Upper lobe of left lung (tissue), 6 donors: ENCODE measurements around the gene RNF150. TPM values are rescaled to one million over a fixed set of nuclear protein-coding genes. Genes with fewer than 3 reads are reported as not detected.

Experiments used
- ATAC-seq, 2 donors: fragments of 200-7000 bp; cut with Tn5 transposase; one replicate each; pipeline ENCODE4 v1.9.1; 2022; ENCODE audit warnings: mild to moderate bottlenecking in 2 of 2, moderate library complexity in 2 of 2; ENCODE audit not compliant: low FRiP score in 2 of 2
- DNase-seq, 2 donors: peaks; one replicate each; pipeline ENCODE4 v3.0.0-alpha.2; 2019 to 2020
- H3K27ac ChIP-seq, 4 donors: fragments of 200-600 bp; sonication (generic); one replicate each; pipeline ENCODE4 v1.5.1; 2016 to 2019
- H3K27me3 ChIP-seq, 4 donors: fragments of 200-600 bp; sonication (generic); one replicate each; pipeline ENCODE4 v1.5.1; 2017 to 2019
- H3K36me3 ChIP-seq, 4 donors: fragments of 200-600 bp; sonication (generic); one replicate each; pipeline ENCODE4 v1.5.1; 2016 to 2019
- H3K4me1 ChIP-seq, 4 donors: fragments of 200-600 bp; sonication (generic); one replicate each; pipeline ENCODE4 v1.5.1; 2018 to 2019
- H3K4me3 ChIP-seq, 4 donors: fragments of 200-600 bp; sonication (generic); one replicate each; pipeline ENCODE4 v1.5.1; 2017 to 2019; ENCODE audit warnings: mild to moderate bottlenecking in 2 of 4, moderate library complexity in 1 of 4
- H3K9me3 ChIP-seq, 4 donors: fragments of 200-600 bp; sonication (generic); one replicate each; pipeline ENCODE4 v1.5.1; 2018 to 2019
- EP300 ChIP-seq, 4 donors: sonication (generic); formaldehyde crosslinking; IDR thresholded peaks; one replicate each; pipeline ENCODE4 v1.5.1; 2017; ENCODE audit warnings: antibody characterized with exemption in 4 of 4, control low read depth in 2 of 4
- POLR2A ChIP-seq, 4 donors: fragments of 450-650 bp; IDR thresholded peaks; one replicate each; pipeline ENCODE4 v1.5.1; 2016 to 2017; ENCODE audit warnings: antibody characterized with exemption in 4 of 4, mild to moderate bottlenecking in 2 of 4
- POLR2AphosphoS5 ChIP-seq, 2 donors: sonication (generic); formaldehyde crosslinking; IDR thresholded peaks; one replicate each; pipeline ENCODE4 v1.5.1; 2017; ENCODE audit warnings: antibody characterized with exemption in 2 of 2
- WGBS, 2 donors: methylation state at CpG; one replicate each; pipeline ENCODE4 v1.1.5; 2017 to 2018; 5-methylcytosine and 5-hydroxymethylcytosine counted together
- total RNA-seq, 6 donors: library from RNA; depleted of rRNA in 4 of 6; stranded (reverse); fragments of >200 nt in 4 of 6; gene quantifications; one replicate each; pipeline versions ENCODE4 v1.1.0 to v1.2.1, GENCODE V29; 2016 to 2021
- TF ChIP-seq, protein P1 (sequence below), 6 experiments: fragments of 450-650 bp in 4 of 6; fragments of 200-600 bp in 2 of 6; sonication (generic) in 2 of 6; IDR thresholded peaks; one replicate each; pipeline ENCODE4 v1.5.1; 2016 to 2019; ENCODE audit warnings: antibody characterized with exemption in 6 of 6
- donor health status: DM: no; HTN: no; CAD: no; lungs with moderate emphysema.
- donor health status: DM: no; HTN: yes; CAD: no; lungs with severe emphysema.

Gene RNF150
- total RNA-seq, 6 donors from 2014 or later: 0.46 to 2.1 (median 1.4) TPM

DNA sequence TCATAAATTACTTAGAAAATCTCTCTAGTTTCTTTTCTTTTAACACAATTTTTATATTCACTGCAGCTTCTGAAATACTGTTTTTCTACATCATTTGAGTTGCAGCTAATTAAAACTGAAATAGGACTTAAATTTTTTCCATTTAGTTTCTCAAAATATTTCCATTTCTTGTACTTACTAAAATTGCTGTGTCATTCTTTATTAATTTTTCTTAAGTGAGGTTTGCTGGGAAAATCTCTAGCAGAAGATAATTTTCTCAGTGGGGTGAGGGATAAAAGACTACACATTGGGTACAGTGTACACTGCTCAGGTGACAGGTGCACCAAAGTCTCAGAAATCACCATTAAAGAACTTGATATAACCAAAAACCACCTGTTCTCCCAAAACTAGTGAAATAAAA is 57.7 kb downstream of the RNF150 start:
- Histone ChIP-seq H3K9me3 (no peaks in the 10 kb centered on the region), H3K4me3 (no peak overlapping the region), H3K27me3 (no peaks in the 10 kb centered on the region), H3K27ac (no peak overlapping the region), H3K36me3 (no peaks in the 10 kb centered on the region), H3K4me1 (no peaks in the 10 kb centered on the region)
- no peak for DNase-seq
- ATAC-seq: no peak
- TF ChIP-seq POLR2A (IDR thresholded peaks at IDR 0.05): no peak
- TF ChIP-seq EP300 (IDR thresholded peaks at IDR 0.05): no peak
- TF ChIP-seq POLR2AphosphoS5 (IDR thresholded peaks at IDR 0.05): no peak
- TF ChIP-seq, protein P1, sequence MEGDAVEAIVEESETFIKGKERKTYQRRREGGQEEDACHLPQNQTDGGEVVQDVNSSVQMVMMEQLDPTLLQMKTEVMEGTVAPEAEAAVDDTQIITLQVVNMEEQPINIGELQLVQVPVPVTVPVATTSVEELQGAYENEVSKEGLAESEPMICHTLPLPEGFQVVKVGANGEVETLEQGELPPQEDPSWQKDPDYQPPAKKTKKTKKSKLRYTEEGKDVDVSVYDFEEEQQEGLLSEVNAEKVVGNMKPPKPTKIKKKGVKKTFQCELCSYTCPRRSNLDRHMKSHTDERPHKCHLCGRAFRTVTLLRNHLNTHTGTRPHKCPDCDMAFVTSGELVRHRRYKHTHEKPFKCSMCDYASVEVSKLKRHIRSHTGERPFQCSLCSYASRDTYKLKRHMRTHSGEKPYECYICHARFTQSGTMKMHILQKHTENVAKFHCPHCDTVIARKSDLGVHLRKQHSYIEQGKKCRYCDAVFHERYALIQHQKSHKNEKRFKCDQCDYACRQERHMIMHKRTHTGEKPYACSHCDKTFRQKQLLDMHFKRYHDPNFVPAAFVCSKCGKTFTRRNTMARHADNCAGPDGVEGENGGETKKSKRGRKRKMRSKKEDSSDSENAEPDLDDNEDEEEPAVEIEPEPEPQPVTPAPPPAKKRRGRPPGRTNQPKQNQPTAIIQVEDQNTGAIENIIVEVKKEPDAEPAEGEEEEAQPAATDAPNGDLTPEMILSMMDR (IDR thresholded peaks at IDR 0.05): no peak

DNA sequence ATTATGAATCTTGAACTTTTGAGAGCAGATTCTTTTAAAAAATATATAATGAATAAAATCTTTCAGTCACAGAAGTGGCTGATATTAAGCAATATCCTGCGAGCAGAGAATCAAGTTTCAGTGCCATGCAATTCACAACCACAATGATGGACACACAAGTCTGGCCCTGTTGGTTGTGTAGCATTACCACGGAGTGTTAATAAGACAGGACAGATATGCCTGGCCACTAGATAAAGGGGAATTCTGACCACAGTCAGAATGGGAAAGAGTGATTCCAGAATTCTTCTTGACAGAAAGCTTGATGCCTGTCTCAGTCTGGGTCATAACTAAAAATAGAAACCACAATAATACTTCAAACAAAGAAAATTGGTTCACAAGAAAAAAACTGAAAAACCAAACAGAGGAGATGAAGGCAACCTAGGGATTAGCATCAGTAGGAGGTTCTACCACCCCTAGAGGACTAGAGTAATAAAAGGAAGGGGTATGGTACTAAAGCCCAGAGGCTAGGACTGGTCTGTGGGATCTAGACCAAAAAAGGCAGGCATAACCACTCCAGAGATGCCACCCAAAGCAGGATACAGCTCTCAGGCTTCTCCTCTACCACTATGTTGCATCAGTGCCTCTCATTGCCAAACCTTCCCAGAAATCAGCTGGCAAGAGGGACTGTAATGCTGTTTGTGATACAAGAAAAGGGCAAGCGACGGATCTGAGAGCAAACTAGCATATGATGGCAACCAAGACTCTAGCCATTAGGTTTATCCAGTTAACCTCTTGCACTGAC is 59.0 kb downstream of the RNF150 start:
- no peak overlapping the region for H3K4me3 ChIP-seq
- no peaks in the 10 kb centered on the region for H3K36me3 ChIP-seq
- DNase-seq (no peak), ATAC-seq (peak in 1 of 2 donors; percentile 46)
- H3K9me3 ChIP-seq: no peaks in the 10 kb centered on the region
- 66 to 85% methylated on average over 4 of the region's 4 CpGs for WGBS, 2 donors
- TF ChIP-seq, protein P1 (IDR thresholded peaks at IDR 0.05): no peak
- TF ChIP-seq POLR2A (IDR thresholded peaks at IDR 0.05) (no peak), POLR2AphosphoS5 (IDR thresholded peaks at IDR 0.05) (no peak), EP300 (IDR thresholded peaks at IDR 0.05) (no peak)
- no peaks in the 10 kb centered on the region for H3K27me3 ChIP-seq
- no peaks in the 10 kb centered on the region for H3K4me1 ChIP-seq
- no peak overlapping the region for H3K27ac ChIP-seq

DNA sequence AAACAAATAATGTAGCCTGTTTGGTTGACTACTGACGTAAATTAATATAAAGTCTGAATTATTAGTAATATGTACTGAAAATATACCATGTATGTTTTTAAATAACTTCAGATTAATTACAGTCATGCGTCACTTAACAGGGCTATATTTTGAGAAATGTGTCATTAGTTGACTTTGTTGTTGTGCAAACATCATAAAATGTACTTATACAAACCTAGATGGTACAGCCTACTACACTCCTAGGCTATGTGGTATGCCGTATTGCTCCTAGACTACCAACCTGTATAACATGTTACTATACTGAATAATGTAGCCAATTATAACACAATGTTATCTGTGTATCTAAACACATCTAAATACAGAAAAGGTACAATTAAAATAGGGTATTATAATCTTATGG is 66.6 kb downstream of the RNF150 start:
- H3K4me3 ChIP-seq: no peak overlapping the region
- H3K27me3 ChIP-seq: no peaks in the 10 kb centered on the region
- 90 to 95% methylated on average over 3 of the region's 3 CpGs for WGBS, 2 donors
- no peaks in the 10 kb centered on the region for H3K4me1 ChIP-seq
- H3K9me3 ChIP-seq: no peaks in the 10 kb centered on the region
- DNase-seq (no peak), ATAC-seq (no peak)
- TF ChIP-seq POLR2A (IDR thresholded peaks at IDR 0.05): no peak
- TF ChIP-seq, protein P1 (IDR thresholded peaks at IDR 0.05): no peak
- no peak for TF ChIP-seq EP300 (IDR thresholded peaks at IDR 0.05)
- TF ChIP-seq POLR2AphosphoS5 (IDR thresholded peaks at IDR 0.05): no peak
- H3K27ac ChIP-seq: no peak overlapping the region
- H3K36me3 ChIP-seq: no peaks in the 10 kb centered on the region

DNA sequence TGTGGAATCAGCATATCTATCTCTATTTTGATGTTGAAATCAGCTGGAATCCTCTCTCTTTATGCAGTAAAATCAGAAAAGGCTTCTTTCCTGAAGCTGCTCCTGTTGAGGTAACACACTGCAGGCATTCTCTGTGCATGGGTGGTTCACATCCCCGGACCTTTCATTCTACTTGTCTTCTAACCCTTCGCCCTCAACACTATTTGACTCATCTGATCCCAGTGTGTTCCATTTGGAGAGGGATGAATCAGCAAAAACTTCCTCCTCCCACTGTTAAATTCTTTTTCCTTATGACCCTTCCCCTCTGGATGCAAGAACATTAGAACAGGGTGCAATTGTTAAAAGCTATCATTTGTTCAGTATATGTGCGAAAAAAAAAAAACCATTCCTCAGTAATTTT is 67.4 kb downstream of the RNF150 start:
- H3K27ac ChIP-seq: no peak overlapping the region
- no peaks in the 10 kb centered on the region for H3K27me3 ChIP-seq
- ATAC-seq (no peak), DNase-seq (no peak)
- 88 to 95% methylated on average over 3 of the region's 3 CpGs for WGBS, 2 donors
- no peak overlapping the region for H3K4me3 ChIP-seq
- TF ChIP-seq POLR2AphosphoS5 (IDR thresholded peaks at IDR 0.05) (no peak), POLR2A (IDR thresholded peaks at IDR 0.05) (no peak), EP300 (IDR thresholded peaks at IDR 0.05) (no peak)
- TF ChIP-seq, protein P1 (IDR thresholded peaks at IDR 0.05): no peak
- H3K9me3 ChIP-seq: no peaks in the 10 kb centered on the region
- no peaks in the 10 kb centered on the region for H3K36me3 ChIP-seq
- H3K4me1 ChIP-seq: no peaks in the 10 kb centered on the region

DNA sequence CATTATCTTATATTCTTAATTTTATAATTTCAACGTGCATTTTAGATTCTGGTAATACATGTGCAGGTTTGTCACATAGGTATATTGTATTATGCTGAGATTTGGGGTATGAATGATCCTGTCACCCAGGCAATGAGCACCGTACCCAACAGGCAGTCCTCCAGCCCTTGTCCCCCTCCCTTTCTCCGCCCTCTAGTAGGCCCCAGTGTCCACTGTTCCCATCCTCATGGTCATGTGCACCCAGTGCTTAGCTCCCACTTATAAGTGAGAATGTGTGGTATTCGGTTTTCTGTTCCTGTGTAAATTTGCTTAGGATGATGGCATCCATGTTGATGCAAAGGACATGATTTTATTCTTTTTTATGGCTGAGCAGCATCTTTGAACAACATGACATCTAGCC is 70.6 kb downstream of the RNF150 start:
- WGBS, 2 donors: 76 to 82% methylated on average over 4 of the region's 4 CpGs
- TF ChIP-seq, protein P1 (IDR thresholded peaks at IDR 0.05): no peak
- TF ChIP-seq POLR2A (IDR thresholded peaks at IDR 0.05): no peak
- no peak for TF ChIP-seq POLR2AphosphoS5 (IDR thresholded peaks at IDR 0.05)
- no peak for TF ChIP-seq EP300 (IDR thresholded peaks at IDR 0.05)
- ATAC-seq: no peak
- Histone ChIP-seq H3K27ac (no peak overlapping the region), H3K9me3 (no peaks in the 10 kb centered on the region), H3K4me1 (no peaks in the 10 kb centered on the region), H3K27me3 (no peaks in the 10 kb centered on the region), H3K4me3 (no peak overlapping the region), H3K36me3 (no peaks in the 10 kb centered on the region)
- DNase-seq: no peak
